HEK293 (cell line): ENCODE data around the gene KRTAP16-1.

Experiments
- CTCF ChIA-PET: fragments of 350-600 bp; formaldehyde crosslinking; extraction: SDS; loops from one replicate; lab custom pipeline; 2021; ENCODE audit warnings: antibody characterized with exemption; lab: Yijun Ruan, JAX
- POLR2A ChIA-PET: fragments of 300-600 bp; formaldehyde crosslinking; extraction: SDS; loops from one replicate; lab custom pipeline; 2020; ENCODE audit warnings: antibody characterized with exemption, inconsistent platforms; lab: Yijun Ruan, JAX
- H3K27ac ChIP-seq: fragments of 200-500 bp; sonication (Bioruptor generic); 2 replicates; pipeline ENCODE4 v1.5.1; 2014; ENCODE audit warnings: low read depth, low read length, control low read depth, inconsistent platforms; ENCODE audit errors: extremely low read depth
- H3K36me3 ChIP-seq, 2 experiments: fragments of 200-500 bp in 1 of 2; sonication (Bioruptor generic) in 1 of 2; 1 replicate in 1 of 2; 2 replicates in 1 of 2; pipeline ENCODE4 v1.5.1; 2014 to 2017; ENCODE audit warnings: inconsistent platforms in 2 of 2, low read length in 2 of 2; ENCODE audit not compliant: control insufficient read depth in 2 of 2, insufficient read depth in 1 of 2
- H3K4me1 ChIP-seq: fragments of 200-500 bp; sonication (Bioruptor generic); 2 replicates; pipeline ENCODE4 v1.5.1; 2014; ENCODE audit warnings: mild to moderate bottlenecking, low read length, inconsistent platforms; ENCODE audit not compliant: control insufficient read depth, insufficient read depth
- H3K4me3 ChIP-seq: 2 replicates; pipeline ENCODE4 v1.5.1; 2011; ENCODE audit warnings: low read depth, mild to moderate bottlenecking, control low read depth, low read length, moderate library complexity
- H3K9me3 ChIP-seq: fragments of 200-500 bp; sonication (Bioruptor generic); 2 replicates; pipeline ENCODE4 v1.5.1; 2014; ENCODE audit warnings: low read depth, low read length, inconsistent platforms; ENCODE audit not compliant: control insufficient read depth, insufficient read depth
- FEZF1 ChIP-seq: fragments of 450-650 bp; formaldehyde crosslinking; IDR thresholded peaks from 2 replicates; pipeline ENCODE4 v1.5.1; 2016; ENCODE audit warnings: missing biosample characterization, missing genetic modification characterization
- WT1 ChIP-seq: fragments of 450-650 bp; formaldehyde crosslinking; IDR thresholded peaks from 2 replicates; pipeline ENCODE4 v1.5.1; 2016; ENCODE audit warnings: missing biosample characterization, missing genetic modification characterization
- YY2 ChIP-seq: fragments of 450-650 bp; formaldehyde crosslinking; IDR thresholded peaks from 2 replicates; pipeline ENCODE4 v1.5.1; 2016; ENCODE audit warnings: missing biosample characterization, missing genetic modification characterization
- ZNF133 ChIP-seq: fragments of 450-650 bp; formaldehyde crosslinking; IDR thresholded peaks from 2 replicates; pipeline ENCODE4 v1.5.1; 2016; ENCODE audit warnings: missing biosample characterization, missing genetic modification characterization
- ZNF155 ChIP-seq: fragments of 450-650 bp; formaldehyde crosslinking; IDR thresholded peaks from 2 replicates; pipeline ENCODE4 v1.5.1; 2016; ENCODE audit warnings: missing biosample characterization, missing genetic modification characterization
- ZNF266 ChIP-seq: fragments of 450-650 bp; formaldehyde crosslinking; IDR thresholded peaks from 2 replicates; pipeline ENCODE4 v1.5.1; 2016; ENCODE audit warnings: missing biosample characterization, missing genetic modification characterization, low read depth
- ZNF335 ChIP-seq: fragments of 450-650 bp; formaldehyde crosslinking; conservative IDR thresholded peaks from 2 replicates; pipeline ENCODE4 v1.5.1; 2016; ENCODE audit warnings: missing biosample characterization, missing genetic modification characterization
- ZNF350 ChIP-seq: fragments of 450-650 bp; formaldehyde crosslinking; IDR thresholded peaks from 2 replicates; pipeline ENCODE4 v1.5.0; 2017; ENCODE audit warnings: missing biosample characterization, mild to moderate bottlenecking, missing genetic modification characterization
- ZNF354C ChIP-seq: fragments of 450-650 bp; formaldehyde crosslinking; IDR thresholded peaks from 2 replicates; pipeline ENCODE4 v1.5.1; 2016; ENCODE audit warnings: missing biosample characterization, missing genetic modification characterization, low read depth, borderline replicate concordance
- ZNF416 ChIP-seq: fragments of 450-650 bp; formaldehyde crosslinking; IDR thresholded peaks from 2 replicates; pipeline ENCODE4 v1.5.1; 2016; ENCODE audit warnings: missing biosample characterization, missing genetic modification characterization
- ZNF514 ChIP-seq: fragments of 450-650 bp; formaldehyde crosslinking; IDR thresholded peaks from 2 replicates; pipeline ENCODE4 v1.5.1; 2016; ENCODE audit warnings: missing biosample characterization, missing genetic modification characterization
- ZNF558 ChIP-seq: fragments of 450-650 bp; formaldehyde crosslinking; IDR thresholded peaks from 2 replicates; pipeline ENCODE4 v1.5.1; 2016; ENCODE audit warnings: missing biosample characterization, missing genetic modification characterization
- ZNF571 ChIP-seq: fragments of 450-650 bp; formaldehyde crosslinking; IDR thresholded peaks from 2 replicates; pipeline ENCODE4 v1.5.0; 2017; ENCODE audit warnings: missing biosample characterization, missing genetic modification characterization
- ZNF658 ChIP-seq: fragments of 450-650 bp; formaldehyde crosslinking; IDR thresholded peaks from 2 replicates; pipeline ENCODE4; 2016; ENCODE audit warnings: missing biosample characterization, missing genetic modification characterization
- TF ChIP-seq, protein P1 (sequence below): fragments of 450-650 bp; formaldehyde crosslinking; IDR thresholded peaks from 2 replicates; pipeline ENCODE4 v1.5.1; 2016; ENCODE audit warnings: missing biosample characterization, missing genetic modification characterization, low read depth
- TF ChIP-seq, protein P2 (sequence below): fragments of 450-650 bp; formaldehyde crosslinking; IDR thresholded peaks from 2 replicates; pipeline ENCODE4 v1.5.1; 2016; ENCODE audit warnings: missing biosample characterization, missing genetic modification characterization
- TF ChIP-seq, protein P3 (sequence below): fragments of 450-650 bp; formaldehyde crosslinking; IDR thresholded peaks from 2 replicates; pipeline ENCODE4 v1.5.1; 2016; ENCODE audit warnings: missing biosample characterization, missing genetic modification characterization
- TF ChIP-seq, protein P4 (sequence below): fragments of 450-650 bp; formaldehyde crosslinking; IDR thresholded peaks from 2 replicates; pipeline ENCODE4 v1.5.1; 2017; ENCODE audit warnings: missing biosample characterization, mild to moderate bottlenecking, missing genetic modification characterization, moderate library complexity

Gene KRTAP16-1

DNA sequence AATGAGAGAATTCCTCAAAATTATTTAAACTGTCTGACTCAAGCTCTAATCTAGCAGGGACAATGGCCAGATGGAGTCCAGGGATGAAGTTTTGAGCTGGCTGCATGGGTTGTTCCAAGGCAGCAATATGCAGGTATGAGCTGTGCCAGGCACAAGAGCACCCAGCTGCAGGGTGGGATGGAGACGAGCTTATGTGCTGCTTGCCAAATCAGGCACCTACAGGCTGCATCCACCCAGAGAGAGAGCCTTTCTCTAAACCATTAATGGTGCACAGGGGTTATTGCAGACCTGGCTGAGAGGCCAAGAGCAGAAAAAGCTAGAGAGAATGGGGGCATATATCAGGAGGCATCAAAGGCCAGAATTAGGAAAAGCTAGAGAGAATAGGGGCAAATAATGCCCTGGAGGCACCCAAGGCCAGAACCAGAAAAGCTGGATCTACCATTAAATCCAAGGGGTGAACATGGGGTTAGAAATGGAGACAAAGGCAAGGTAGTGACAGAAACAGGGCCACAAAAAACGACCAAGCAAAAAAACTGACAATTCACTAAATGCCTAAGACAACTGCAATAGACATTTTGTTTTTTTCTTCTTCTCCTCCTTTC lies 30.6 kb upstream of the KRTAP16-1 start:
- H3K27ac ChIP-seq, result no peak overlapping the region
- no peaks in the 10 kb centered on the region for H3K4me1 ChIP-seq
- no peaks in the 10 kb centered on the region for H3K9me3 ChIP-seq
- no peak overlapping the region for H3K4me3 ChIP-seq
- ChIA-PET CTCF (interaction anchor here (0.6 to 1.8 kb wide), 3 partner anchors 11 to 65 kb away, joined by 3 to 16 read pairs (median 7); no protein-coding TSS in a partner anchor), POLR2A (no interaction called here)
- H3K36me3 ChIP-seq, result no peaks in the 10 kb centered on the region
- TF ChIP-seq, protein P1, sequence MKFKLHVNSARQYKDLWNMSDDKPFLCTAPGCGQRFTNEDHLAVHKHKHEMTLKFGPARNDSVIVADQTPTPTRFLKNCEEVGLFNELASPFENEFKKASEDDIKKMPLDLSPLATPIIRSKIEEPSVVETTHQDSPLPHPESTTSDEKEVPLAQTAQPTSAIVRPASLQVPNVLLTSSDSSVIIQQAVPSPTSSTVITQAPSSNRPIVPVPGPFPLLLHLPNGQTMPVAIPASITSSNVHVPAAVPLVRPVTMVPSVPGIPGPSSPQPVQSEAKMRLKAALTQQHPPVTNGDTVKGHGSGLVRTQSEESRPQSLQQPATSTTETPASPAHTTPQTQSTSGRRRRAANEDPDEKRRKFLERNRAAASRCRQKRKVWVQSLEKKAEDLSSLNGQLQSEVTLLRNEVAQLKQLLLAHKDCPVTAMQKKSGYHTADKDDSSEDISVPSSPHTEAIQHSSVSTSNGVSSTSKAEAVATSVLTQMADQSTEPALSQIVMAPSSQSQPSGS (tag by site-specific recombination), result no peak
- TF ChIP-seq ZNF416, result no peak

DNA sequence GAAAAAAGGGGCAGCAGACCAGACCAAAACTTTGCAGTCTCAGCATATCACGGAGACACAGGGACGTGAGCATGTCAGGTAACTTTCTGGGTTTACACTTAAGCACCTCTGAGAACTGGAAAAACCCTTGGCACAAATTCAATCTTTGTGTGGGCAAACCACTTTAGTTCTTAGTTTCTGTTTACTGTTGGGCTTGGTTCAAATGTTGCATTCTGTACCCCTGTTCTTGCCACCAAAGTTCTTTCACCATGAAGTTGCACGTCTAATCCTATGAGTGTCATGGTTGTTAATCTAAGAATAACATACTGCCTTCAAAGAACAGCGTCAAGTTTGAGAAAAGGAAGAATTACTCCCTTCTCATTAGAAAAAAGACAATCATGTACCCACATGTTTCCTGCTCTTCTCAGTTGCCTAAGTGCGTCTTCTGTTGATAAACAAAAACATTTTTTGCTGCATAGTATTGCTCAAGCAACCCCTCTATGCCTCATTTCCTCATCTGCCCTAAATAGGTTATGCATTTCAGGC lies 29.9 kb upstream of the KRTAP16-1 start:
- TF ChIP-seq ZNF133 (tag by site-specific recombination) (no peak), ZNF514 (no peak), ZNF266 (tag by site-specific recombination) (no peak)
- TF ChIP-seq, protein P2, sequence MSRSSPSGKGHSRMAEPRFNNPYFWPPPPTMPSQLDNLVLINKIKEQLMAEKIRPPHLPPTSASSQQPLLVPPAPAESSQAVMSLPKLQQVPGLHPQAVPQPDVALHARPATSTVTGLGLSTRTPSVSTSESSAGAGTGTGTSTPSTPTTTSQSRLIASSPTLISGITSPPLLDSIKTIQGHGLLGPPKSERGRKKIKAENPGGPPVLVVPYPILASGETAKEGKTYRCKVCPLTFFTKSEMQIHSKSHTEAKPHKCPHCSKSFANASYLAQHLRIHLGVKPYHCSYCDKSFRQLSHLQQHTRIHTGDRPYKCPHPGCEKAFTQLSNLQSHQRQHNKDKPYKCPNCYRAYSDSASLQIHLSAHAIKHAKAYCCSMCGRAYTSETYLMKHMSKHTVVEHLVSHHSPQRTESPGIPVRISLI (tag by site-specific recombination), result no peak
- ChIA-PET POLR2A (no interaction called here), CTCF (interaction anchor here (0.6 to 1.8 kb wide), 4 partner anchors 9 to 66 kb away, joined by 3 to 7 read pairs (median 4); no protein-coding TSS in a partner anchor)
- H3K4me1 ChIP-seq, result no peaks in the 10 kb centered on the region
- no peaks in the 10 kb centered on the region for H3K9me3 ChIP-seq
- no peaks in the 10 kb centered on the region for H3K36me3 ChIP-seq
- no peak overlapping the region for H3K27ac ChIP-seq
- no peak overlapping the region for H3K4me3 ChIP-seq

DNA sequence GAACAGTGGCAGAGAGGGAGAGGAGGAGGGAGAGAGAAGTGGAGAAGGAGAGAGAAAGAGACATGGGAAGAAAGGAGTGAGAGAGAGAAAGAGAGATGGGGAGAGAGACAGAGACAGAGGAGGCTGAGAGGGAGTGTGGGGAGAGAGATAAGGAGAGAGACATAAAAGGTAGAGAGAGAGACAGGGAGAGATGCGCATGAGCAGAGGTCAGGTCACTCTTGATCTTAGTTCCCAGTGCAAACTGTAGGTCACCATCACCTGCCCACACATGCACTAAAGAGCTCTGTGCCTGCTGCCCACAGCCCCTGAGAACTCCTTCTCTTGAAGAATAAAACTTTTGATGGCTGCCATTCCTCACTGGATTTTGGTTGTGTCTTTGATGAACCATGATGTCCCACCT lies 26.6 kb upstream of the KRTAP16-1 start:
- Histone ChIP-seq H3K36me3 (no peaks in the 10 kb centered on the region), H3K27ac (no peak overlapping the region), H3K9me3 (no peaks in the 10 kb centered on the region), H3K4me3 (no peak overlapping the region), H3K4me1 (no peaks in the 10 kb centered on the region)
- CTCF ChIA-PET, result interaction anchor here (0.6 to 1.9 kb wide), 3 partner anchors 10 to 331 kb away, joined by 3 to 10 read pairs (median 4); no protein-coding TSS in a partner anchor
- TF ChIP-seq, protein P3, sequence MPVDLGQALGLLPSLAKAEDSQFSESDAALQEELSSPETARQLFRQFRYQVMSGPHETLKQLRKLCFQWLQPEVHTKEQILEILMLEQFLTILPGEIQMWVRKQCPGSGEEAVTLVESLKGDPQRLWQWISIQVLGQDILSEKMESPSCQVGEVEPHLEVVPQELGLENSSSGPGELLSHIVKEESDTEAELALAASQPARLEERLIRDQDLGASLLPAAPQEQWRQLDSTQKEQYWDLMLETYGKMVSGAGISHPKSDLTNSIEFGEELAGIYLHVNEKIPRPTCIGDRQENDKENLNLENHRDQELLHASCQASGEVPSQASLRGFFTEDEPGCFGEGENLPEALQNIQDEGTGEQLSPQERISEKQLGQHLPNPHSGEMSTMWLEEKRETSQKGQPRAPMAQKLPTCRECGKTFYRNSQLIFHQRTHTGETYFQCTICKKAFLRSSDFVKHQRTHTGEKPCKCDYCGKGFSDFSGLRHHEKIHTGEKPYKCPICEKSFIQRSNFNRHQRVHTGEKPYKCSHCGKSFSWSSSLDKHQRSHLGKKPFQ (tag by site-specific recombination), result no peak
- TF ChIP-seq WT1 (tag by site-specific recombination), result no peak
- TF ChIP-seq ZNF133 (tag by site-specific recombination), result no peak
- TF ChIP-seq ZNF335 (tag by site-specific recombination), result no peak
- no peak for TF ChIP-seq ZNF155 (tag by site-specific recombination)
- TF ChIP-seq ZNF266 (tag by site-specific recombination), result no peak
- TF ChIP-seq FEZF1 (tag by site-specific recombination), result no peak
- TF ChIP-seq ZNF571 (tag by site-specific recombination), result no peak
- TF ChIP-seq, protein P4, sequence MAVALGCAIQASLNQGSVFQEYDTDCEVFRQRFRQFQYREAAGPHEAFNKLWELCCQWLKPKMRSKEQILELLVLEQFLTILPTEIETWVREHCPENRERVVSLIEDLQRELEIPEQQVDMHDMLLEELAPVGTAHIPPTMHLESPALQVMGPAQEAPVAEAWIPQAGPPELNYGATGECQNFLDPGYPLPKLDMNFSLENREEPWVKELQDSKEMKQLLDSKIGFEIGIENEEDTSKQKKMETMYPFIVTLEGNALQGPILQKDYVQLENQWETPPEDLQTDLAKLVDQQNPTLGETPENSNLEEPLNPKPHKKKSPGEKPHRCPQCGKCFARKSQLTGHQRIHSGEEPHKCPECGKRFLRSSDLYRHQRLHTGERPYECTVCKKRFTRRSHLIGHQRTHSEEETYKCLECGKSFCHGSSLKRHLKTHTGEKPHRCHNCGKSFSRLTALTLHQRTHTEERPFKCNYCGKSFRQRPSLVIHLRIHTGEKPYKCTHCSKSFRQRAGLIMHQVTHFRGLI (tag by site-specific recombination), result no peak
- TF ChIP-seq ZNF354C (tag by site-specific recombination), result no peak
- TF ChIP-seq ZNF658 (tag by site-specific recombination), result no peak
- TF ChIP-seq ZNF350 (tag by site-specific recombination), result no peak
- TF ChIP-seq YY2 (tag by site-specific recombination), result no peak
- no peak for TF ChIP-seq ZNF558 (tag by site-specific recombination)
- POLR2A ChIA-PET, result no interaction called here
